Large intestine (tissue), 3 donors: ENCODE measurements around the gene PIK3R3. TPM values are rescaled to one million over a fixed set of nuclear protein-coding genes. Genes with fewer than 3 reads are reported as not detected.
"Not testable (repeated sequence)": the region's sequence is repeated elsewhere in the genome, so short reads cannot be mapped to it uniquely, and the experiment has no call there.

Source experiments
- DNase-seq, 2 donors: peaks; one replicate each; pipeline versions ENCODE4 v3.0.0 to v3.0.0-alpha.2; 2013
- H3K27ac ChIP-seq: one replicate; pipeline ENCODE4 v1.5.1; 2013; ENCODE audit warnings: low read length
- H3K27me3 ChIP-seq: 2 replicates; pipeline ENCODE4 v1.6.1; 2013; ENCODE audit warnings: low read length; ENCODE audit not compliant: control insufficient read depth, insufficient read depth
- H3K36me3 ChIP-seq: 2 replicates; pipeline ENCODE4 v1.6.1; 2013; ENCODE audit warnings: low read length; ENCODE audit not compliant: control insufficient read depth, insufficient read depth
- H3K4me1 ChIP-seq: one replicate; pipeline ENCODE4 v1.6.1; 2013; ENCODE audit warnings: low read length; ENCODE audit not compliant: control insufficient read depth, insufficient read depth
- H3K4me3 ChIP-seq: one replicate; pipeline ENCODE4 v1.5.1; 2013; ENCODE audit warnings: low read length
- H3K9me3 ChIP-seq: one replicate; pipeline ENCODE4 v1.6.1; 2013; ENCODE audit warnings: mild to moderate bottlenecking, low read depth, low read length, moderate library complexity; ENCODE audit not compliant: control insufficient read depth
- whole genome bisulfite sequencing: methylation state at CpG from one replicate; pipeline ENCODE4 v1.1.5; 2013; ENCODE audit warnings: low lambda C conversion rate; ENCODE audit not compliant: insufficient coverage; 5-methylcytosine and 5-hydroxymethylcytosine counted together
- polyA plus RNA-seq: library from polyadenylated mRNA; unstranded; fragments of 120-200 nt; gene quantifications from one replicate; pipeline ENCODE4 v1.2.1, GENCODE V29; 2013

Gene PIK3R3
- polyA plus RNA-seq, 1 donor = 7.4 TPM

DNA sequence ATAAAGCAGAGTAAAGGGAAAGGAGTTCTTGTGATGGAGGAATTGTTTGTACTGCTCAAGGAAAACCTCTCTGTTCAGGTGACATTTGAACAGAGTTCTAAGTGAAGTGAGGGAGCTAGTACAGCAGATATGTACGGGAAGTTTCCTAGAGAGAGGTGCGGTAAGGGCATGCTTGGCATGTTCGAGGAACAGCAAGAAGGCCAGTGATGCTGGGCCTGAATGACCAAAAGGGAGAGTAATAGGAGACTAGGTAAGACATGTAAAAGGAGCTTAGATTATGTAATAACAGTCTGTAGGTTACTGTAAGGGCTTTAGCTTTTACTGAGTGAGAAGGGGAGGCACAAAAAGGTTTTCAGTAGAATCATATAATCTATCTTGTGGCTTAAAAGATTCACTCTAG is 63.9 kb downstream of the PIK3R3 start:
- Histone ChIP-seq H3K36me3 (no peaks in the 10 kb centered on the region), H3K4me3 (no peak overlapping the region), H3K27ac (no peak overlapping the region), H3K9me3 (no peaks in the 10 kb centered on the region), H3K27me3 (no peaks in the 10 kb centered on the region), H3K4me1 (peaks cover 6% of the 10 kb centered on the region)
- DNase-seq = no peak
- 92% methylated on average over 2 of the region's 3 CpGs for WGBS

DNA sequence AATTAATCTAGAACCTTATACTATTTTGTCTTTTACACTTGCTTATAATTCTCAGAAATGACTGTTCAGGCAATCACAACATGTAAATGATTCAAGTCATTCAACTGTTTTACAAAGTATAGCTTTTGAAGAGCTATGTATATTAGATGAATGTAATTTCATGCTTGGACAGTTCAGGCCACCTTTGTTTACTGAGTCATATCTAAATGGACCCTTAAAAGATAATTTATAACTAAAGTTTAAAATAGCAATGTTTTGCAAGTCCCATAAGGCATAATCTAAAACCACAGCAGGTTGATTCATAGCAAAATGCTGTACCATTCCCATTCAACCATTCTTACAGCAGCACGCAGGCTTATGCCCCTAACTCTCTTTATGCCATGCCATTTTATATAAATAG is 64.8 kb downstream of the PIK3R3 start:
- Histone ChIP-seq H3K27ac (no peak overlapping the region), H3K9me3 (no peaks in the 10 kb centered on the region), H3K27me3 (no peaks in the 10 kb centered on the region), H3K4me1 (peaks cover 11% of the 10 kb centered on the region), H3K4me3 (no peak overlapping the region), H3K36me3 (no peaks in the 10 kb centered on the region)
- DNase-seq = no peak
- 83% methylated on average over 1 of the region's 1 CpG for WGBS

DNA sequence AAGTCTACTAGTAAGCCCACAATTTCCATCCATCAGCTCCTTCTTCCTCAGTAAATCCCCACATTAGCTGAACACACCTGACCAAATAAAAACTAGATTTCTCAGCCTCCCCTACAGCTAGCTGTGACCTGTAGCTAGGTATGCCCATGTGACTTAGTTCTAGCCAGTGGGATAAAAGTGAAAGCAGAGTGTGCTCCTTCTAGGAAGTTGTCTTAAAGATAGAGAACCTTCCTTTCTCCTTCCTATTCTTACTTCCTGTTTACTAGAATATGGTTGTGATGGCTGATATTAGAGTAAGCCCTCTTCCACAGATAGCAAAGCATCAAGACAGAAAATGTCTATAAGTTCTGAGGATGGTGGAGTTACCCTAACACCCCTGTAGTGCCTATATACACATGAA is 67.0 kb downstream of the PIK3R3 start:
- DNase-seq = peak; percentile 55 to 81

DNA sequence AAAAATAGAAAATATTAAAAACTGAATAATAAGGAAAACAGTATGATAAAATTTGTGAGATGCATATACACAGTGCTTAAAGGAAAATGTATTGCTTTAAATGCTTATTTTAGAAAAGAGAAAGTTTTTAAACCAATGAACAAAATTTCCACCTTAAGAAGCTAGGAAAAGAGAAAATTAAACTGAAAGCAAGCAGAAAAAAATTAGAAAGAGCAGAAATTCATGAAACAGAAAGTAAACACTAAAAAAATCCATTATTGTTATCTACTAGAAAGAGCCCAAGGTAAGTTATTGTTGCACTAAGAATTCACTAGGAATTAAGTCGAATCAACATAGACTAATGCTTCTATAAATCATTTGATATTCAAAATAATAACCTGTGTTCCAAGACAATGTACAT is 67.7 kb downstream of the PIK3R3 start:
- no peak for DNase-seq
- H3K4me3 ChIP-seq = no peak overlapping the region
- no peaks in the 10 kb centered on the region for H3K9me3 ChIP-seq
- H3K27me3 ChIP-seq = no peaks in the 10 kb centered on the region
- WGBS = no CpG with 5 or more reads among the region's 1 CpG
- H3K27ac ChIP-seq = peak overlapping the region; percentile 62
- peaks cover 11% of the 10 kb centered on the region for H3K4me1 ChIP-seq
- peaks cover 7% of the 10 kb centered on the region for H3K36me3 ChIP-seq

More for the DNA sequence above, 67.0 kb downstream of the PIK3R3 start:
- Histone ChIP-seq H3K36me3 (peaks cover 7% of the 10 kb centered on the region), H3K27me3 (no peaks in the 10 kb centered on the region), H3K9me3 (no peaks in the 10 kb centered on the region), H3K4me1 (peaks cover 11% of the 10 kb centered on the region), H3K4me3 (no peak overlapping the region), H3K27ac (peak overlapping the region; percentile 62)

GRCh38 chr1:46062651-46063319 is 69.6 kb downstream of the PIK3R3 start:
- Histone ChIP-seq H3K4me3 (peak overlapping the region; percentile 35), H3K36me3 (peaks cover 11% of the 10 kb centered on the region), H3K4me1 (peaks cover 20% of the 10 kb centered on the region), H3K27ac (peak overlapping the region; percentile 93), H3K9me3 (peaks cover 6% of the 10 kb centered on the region), H3K27me3 (no peaks in the 10 kb centered on the region)
- WGBS = no CpG with 5 or more reads among the region's 4 CpGs
- DNase-seq = peak; percentile 49 to 87

DNA sequence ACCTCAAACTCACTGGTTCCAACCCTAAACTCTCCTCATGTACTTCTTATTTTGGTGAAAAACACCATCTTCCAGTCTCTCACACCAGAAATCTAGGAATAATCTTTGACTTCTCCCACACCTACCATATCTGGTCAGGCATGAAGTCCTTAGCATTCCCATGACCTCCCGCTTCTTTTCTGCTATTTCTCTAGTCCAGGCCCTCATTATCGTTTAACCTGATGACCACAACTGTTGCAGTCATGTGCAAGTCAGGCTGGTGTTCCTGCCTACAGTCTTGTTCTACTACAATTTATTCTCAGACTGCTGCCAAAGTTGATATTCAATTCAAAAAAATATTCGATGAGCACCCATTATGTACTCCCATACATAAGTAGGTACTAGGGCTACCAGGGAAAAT is 71.3 kb downstream of the PIK3R3 start:
- Histone ChIP-seq H3K9me3 (peaks cover 7% of the 10 kb centered on the region), H3K36me3 (peaks cover 11% of the 10 kb centered on the region), H3K27me3 (no peaks in the 10 kb centered on the region), H3K27ac (peak overlapping the region; percentile 93), H3K4me3 (no peak overlapping the region), H3K4me1 (peaks cover 20% of the 10 kb centered on the region)
- 70% methylated on average over 2 of the region's 3 CpGs for WGBS
- DNase-seq = peak in 1 of 2 donors; percentile 14

DNA sequence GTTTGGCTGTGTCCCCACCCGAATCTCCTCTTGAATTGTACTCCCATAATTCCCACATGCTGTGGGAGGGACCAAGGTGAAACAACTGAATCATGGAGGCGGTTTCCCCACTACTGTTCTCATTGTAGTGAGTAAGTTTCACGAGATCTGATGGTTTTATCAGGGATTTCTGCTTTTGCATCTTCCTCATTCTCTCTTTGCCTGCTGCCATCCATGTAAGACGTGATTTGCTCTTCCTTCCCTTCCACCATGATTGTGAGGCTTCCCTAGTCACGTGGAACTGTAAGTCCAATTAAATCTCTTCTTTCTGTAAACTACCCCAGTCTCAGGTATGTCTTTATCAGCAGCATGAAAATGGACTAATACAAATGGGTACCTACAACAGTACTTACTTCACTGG is 73.5 kb downstream of the PIK3R3 start:
- H3K36me3 ChIP-seq = peaks cover 11% of the 10 kb centered on the region
- H3K27me3 ChIP-seq = no peaks in the 10 kb centered on the region
- peak overlapping the region; percentile 34 for H3K27ac ChIP-seq
- H3K4me3 ChIP-seq = no peak overlapping the region
- WGBS = 100% methylated on average over 2 of the region's 5 CpGs
- peaks cover 7% of the 10 kb centered on the region for H3K9me3 ChIP-seq
- peaks cover 19% of the 10 kb centered on the region for H3K4me1 ChIP-seq
- no peak for DNase-seq

DNA sequence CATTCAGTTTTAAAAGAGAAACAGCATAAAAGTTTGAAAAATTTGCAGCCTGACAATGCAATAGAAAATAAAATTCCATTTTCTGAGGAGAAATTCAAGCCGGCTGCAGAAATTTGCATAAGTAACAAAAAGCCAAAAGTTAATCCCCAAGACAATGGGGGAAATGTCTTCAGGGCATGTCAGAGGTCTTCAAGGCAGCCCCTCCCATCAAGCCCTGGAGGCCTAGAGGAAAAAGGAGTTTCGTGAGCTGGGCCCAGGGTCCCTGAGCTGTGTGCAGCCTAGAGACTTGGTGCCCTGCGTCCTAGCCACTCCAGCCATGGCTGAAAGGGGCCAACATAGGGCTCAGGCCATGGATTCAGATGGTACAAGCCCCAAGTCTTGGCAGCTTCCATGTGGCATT is 74.6 kb downstream of the PIK3R3 start:
- Histone ChIP-seq H3K4me3 (no peak overlapping the region), H3K9me3 (peaks cover 7% of the 10 kb centered on the region), H3K27me3 (no peaks in the 10 kb centered on the region), H3K36me3 (peaks cover 11% of the 10 kb centered on the region), H3K27ac (no peak overlapping the region), H3K4me1 (peaks cover 18% of the 10 kb centered on the region)
- no peak for DNase-seq
- no CpG with 5 or more reads among the region's 3 CpGs for WGBS

DNA sequence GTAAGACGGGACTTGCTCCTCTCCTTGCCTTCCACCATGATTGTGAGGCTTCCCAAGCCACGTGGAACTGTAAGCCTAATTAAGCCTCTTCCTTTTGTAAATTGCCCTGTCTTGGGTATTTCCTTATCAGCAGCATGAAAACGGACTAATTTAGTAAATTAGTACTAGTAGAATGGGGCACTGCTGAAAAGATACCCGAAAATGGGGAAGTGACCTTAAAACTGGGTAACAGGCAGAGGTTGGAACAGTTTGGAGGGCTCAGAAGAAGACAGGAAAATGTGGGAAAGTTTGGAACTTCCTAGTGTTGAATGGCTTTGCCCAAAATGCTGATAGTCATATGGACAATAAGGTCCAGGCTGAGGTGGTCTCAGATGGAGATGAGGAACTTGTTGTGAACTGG is 75.2 kb downstream of the PIK3R3 start:
- H3K27me3 ChIP-seq, DNase-seq, H3K9me3 ChIP-seq, H3K27ac ChIP-seq, H3K4me3 ChIP-seq: not testable (repeated sequence)
- WGBS = 86% methylated on average over 2 of the region's 4 CpGs
- Histone ChIP-seq H3K36me3 (peaks cover 11% of the 10 kb centered on the region), H3K4me1 (peaks cover 18% of the 10 kb centered on the region)

GRCh38 chr1:46056325-46056724 is 76.1 kb downstream of the PIK3R3 start:
- Histone ChIP-seq H3K27me3 (no peaks in the 10 kb centered on the region), H3K9me3 (peaks cover 7% of the 10 kb centered on the region), H3K36me3 (peaks cover 9% of the 10 kb centered on the region), H3K4me1 (peaks cover 18% of the 10 kb centered on the region), H3K27ac (no peak overlapping the region), H3K4me3 (no peak overlapping the region)
- WGBS = 100% methylated on average over 1 of the region's 5 CpGs
- DNase-seq = no peak

DNA sequence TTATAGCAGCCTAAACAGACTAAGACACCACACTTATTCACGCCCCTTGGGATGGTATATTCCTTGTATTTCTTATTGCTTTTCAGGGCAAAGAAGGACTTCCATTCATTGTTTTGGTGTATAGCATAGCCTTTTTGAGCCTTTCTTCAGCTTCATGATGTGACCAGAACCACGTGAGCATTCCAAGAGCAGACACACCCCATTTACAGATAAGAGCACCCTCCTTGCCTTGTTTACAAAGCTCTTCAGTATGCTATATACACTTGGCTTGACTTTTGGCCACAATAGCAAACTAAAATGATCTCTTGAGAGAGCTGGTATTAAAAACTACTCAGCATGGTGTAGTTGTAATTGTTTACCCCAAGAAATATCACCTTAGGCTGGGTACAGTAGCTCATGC is 78.7 kb downstream of the PIK3R3 start:
- no peaks in the 10 kb centered on the region for H3K27me3 ChIP-seq
- peak overlapping the region; percentile 50 for H3K27ac ChIP-seq
- peaks cover 7% of the 10 kb centered on the region for H3K9me3 ChIP-seq
- peaks cover 2% of the 10 kb centered on the region for H3K36me3 ChIP-seq
- DNase-seq = peak; percentile 70 to 81
- WGBS = 0% methylated on average over 1 of the region's 2 CpGs
- peaks cover 17% of the 10 kb centered on the region for H3K4me1 ChIP-seq
- no peak overlapping the region for H3K4me3 ChIP-seq
